ENCODE results near the gene EHBP1. TPM values are rescaled to one million over a fixed set of nuclear protein-coding genes. Genes with fewer than 3 reads are reported as not detected.
"Not testable (repeated sequence)": the region's sequence is repeated elsewhere in the genome, so short reads cannot be mapped to it uniquely, and the experiment has no call there.

The EHBP1 gene
- total RNA-seq, 1 experiment from 2014 or later = 25.2 TPM

GRCh38 chr2:63066838-63067237 is 361.3 kb downstream of the EHBP1 start:
- no peak for DNase-seq (ENCODE audit: low spot score)

- no peak for DNase-seq (ENCODE audit: low spot score)
These were observed 366.2 kb downstream of the EHBP1 start for GRCh38 chr2:63071664-63072063.

- no peak for DNase-seq (ENCODE audit: low spot score)
These were observed 368.5 kb downstream of the EHBP1 start for GRCh38 chr2:63073994-63074393.

- DNase-seq (ENCODE audit: low spot score) = not testable (repeated sequence)
These were observed 368.9 kb downstream of the EHBP1 start for GRCh38 chr2:63074399-63074798.

- DNase-seq (ENCODE audit: low spot score) = peak; percentile 59
These were observed 373.5 kb downstream of the EHBP1 start for GRCh38 chr2:63078852-63079606.

- DNase-seq (ENCODE audit: low spot score) = no peak
These were observed 375.9 kb downstream of the EHBP1 start for GRCh38 chr2:63081404-63081803.

- no peak for DNase-seq (ENCODE audit: low spot score)
These were observed 381.2 kb downstream of the EHBP1 start for GRCh38 chr2:63086687-63087086.

- no peak for DNase-seq (ENCODE audit: low spot score)
These were observed 386.9 kb downstream of the EHBP1 start for GRCh38 chr2:63092401-63092800.

- DNase-seq (ENCODE audit: low spot score) = no peak
These were observed 387.3 kb downstream of the EHBP1 start for GRCh38 chr2:63092857-63093256.

GRCh38 chr2:63093502-63093901 is 388.0 kb downstream of the EHBP1 start:
- DNase-seq (ENCODE audit: low spot score) = no peak

Small RNAs within 50 kb of the gene (small RNA-seq; reads per million reads assigned to genes)
- not detected for gene RF00019

Other genes with a start within 250 kb of the EHBP1 start
- gene TMEM17, start 199.5 kb upstream of the EHBP1 start, total RNA-seq (2014; rRNA removed; shearing (Covaris generic)) = 0.56 and 1.7 TPM in 2 replicates